Vagina (tissue), 2 donors: ENCODE data around the gene TPD52L2.

Source experiments
- POLR2A ChIP-seq, 2 donors: fragments of 450-650 bp; IDR thresholded peaks; one replicate each; pipeline ENCODE4 v1.6.1; 2017; ENCODE audit warnings: antibody characterized with exemption in 2 of 2, mild to moderate bottlenecking in 2 of 2, moderate library complexity in 2 of 2
- POLR2AphosphoS5 ChIP-seq, 2 donors: sonication (generic); formaldehyde crosslinking; IDR thresholded peaks; one replicate each; pipeline ENCODE4 v1.9.0; 2017; ENCODE audit warnings: antibody characterized with exemption in 2 of 2, mild to moderate bottlenecking in 2 of 2, low read depth in 1 of 2; ENCODE audit not compliant: insufficient read depth in 1 of 2
- TF ChIP-seq, protein P1 (sequence below), 3 experiments: fragments of 450-650 bp in 2 of 3; fragments of 200-600 bp in 1 of 3; sonication (generic) in 1 of 3; IDR thresholded peaks; one replicate each; pipeline ENCODE4 v1.5.1; 2017 to 2019; ENCODE audit warnings: antibody characterized with exemption in 3 of 3, mild to moderate bottlenecking in 2 of 3, moderate library complexity in 2 of 3

DNA sequence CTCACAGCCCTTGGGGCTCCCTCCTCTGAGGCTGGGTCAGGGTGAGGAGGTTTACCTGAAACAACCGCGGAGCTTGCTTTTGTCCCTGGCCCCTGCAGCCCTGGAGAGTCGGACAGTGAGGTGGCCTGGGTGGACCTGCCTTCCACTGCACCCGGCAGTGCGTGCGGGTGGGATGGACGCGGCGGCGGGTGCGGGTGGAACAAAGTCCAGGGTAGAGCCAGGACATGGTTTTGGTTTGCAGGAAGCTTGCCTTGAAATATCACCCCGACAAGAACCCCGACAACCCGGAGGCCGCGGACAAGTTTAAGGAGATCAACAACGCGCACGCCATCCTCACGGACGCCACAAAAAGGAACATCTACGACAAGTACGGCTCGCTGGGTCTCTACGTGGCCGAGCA lies 64.0 kb downstream of the TPD52L2 start:
- TF ChIP-seq POLR2A (IDR thresholded peaks at IDR 0.05) (no peak), POLR2AphosphoS5 (IDR thresholded peaks at IDR 0.05; ENCODE audit: insufficient read depth in 1 of 2, low read depth in 1 of 2) (no peak)
- TF ChIP-seq, protein P1, sequence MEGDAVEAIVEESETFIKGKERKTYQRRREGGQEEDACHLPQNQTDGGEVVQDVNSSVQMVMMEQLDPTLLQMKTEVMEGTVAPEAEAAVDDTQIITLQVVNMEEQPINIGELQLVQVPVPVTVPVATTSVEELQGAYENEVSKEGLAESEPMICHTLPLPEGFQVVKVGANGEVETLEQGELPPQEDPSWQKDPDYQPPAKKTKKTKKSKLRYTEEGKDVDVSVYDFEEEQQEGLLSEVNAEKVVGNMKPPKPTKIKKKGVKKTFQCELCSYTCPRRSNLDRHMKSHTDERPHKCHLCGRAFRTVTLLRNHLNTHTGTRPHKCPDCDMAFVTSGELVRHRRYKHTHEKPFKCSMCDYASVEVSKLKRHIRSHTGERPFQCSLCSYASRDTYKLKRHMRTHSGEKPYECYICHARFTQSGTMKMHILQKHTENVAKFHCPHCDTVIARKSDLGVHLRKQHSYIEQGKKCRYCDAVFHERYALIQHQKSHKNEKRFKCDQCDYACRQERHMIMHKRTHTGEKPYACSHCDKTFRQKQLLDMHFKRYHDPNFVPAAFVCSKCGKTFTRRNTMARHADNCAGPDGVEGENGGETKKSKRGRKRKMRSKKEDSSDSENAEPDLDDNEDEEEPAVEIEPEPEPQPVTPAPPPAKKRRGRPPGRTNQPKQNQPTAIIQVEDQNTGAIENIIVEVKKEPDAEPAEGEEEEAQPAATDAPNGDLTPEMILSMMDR (IDR thresholded peaks at IDR 0.05): no peak
